Jurkat, Clone E6-1 (cell line): ENCODE measurements around the gene TRABD2B.
A peak's percentile ranks its signal among the peaks of the same experiment; 100 is the strongest.

ENCODE experiments used
- DNase-seq: peaks from one replicate; pipeline ENCODE4 v3.0.0-alpha.2; 2011; ENCODE audit warnings: low read depth, low spot score
- H3K4me3 ChIP-seq: 2 replicates; pipeline ENCODE4 v1.5.1; 2011; ENCODE audit warnings: mild to moderate bottlenecking, low read length, control low read depth, moderate library complexity

The TRABD2B gene

GRCh38 chr1:47870946-47871676 is 126.1 kb downstream of the TRABD2B start:
- DNase-seq: no peak
- no peak overlapping the region for H3K4me3 ChIP-seq

- DNase-seq: no peak
- H3K4me3 ChIP-seq: no peak overlapping the region
Measured at GRCh38 chr1:47870480-47870879, 126.7 kb downstream of the TRABD2B start.

GRCh38 chr1:47868348-47868676 is 128.9 kb downstream of the TRABD2B start:
- DNase-seq: no peak
- H3K4me3 ChIP-seq: no peak overlapping the region

DNA sequence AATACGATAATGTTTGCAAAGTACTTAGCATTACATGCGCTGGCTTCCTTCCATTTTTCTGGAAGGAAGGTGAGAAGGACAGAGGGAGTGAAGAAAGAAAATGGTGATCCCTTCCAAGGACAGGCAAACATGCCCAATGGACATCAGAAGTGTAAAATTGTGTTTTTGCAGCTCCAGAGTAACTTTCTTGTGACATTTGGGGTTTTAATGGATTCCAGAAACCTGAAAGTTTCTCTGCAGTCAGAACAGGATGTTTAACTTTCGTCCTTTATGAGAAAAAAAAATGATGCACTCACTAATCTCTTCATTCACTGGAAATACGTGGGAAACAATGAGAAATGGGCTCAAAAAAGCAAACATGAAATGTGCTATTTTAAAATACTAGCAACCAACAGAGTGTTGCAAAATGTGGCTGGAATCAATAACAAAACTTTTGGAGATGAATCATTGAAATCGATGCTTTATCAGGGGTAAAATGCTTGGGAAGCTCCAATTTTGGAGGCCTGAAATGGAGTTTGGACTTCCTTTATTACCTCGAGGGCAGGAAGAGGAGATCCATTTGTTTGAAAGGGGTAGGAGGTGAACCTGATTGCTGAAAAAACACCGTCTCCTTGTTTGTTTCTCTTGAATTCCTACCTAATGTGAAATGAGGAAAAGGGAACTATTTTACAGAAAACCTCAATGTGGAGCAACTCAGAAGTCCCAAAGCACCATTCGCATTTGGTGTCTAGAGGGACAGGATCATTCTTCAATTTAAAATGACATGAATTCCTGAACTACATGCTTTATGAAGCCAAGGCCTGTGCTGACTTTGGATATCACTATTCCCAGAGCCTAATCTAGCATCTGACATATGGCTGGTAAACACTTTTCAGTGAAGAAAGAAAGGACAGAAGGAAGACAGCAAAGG is 129.5 kb downstream of the TRABD2B start:
- no peak overlapping the region for H3K4me3 ChIP-seq
- no peak for DNase-seq

- DNase-seq: no peak
- H3K4me3 ChIP-seq: no peak overlapping the region
Measured at GRCh38 chr1:47866601-47867437, 130.4 kb downstream of the TRABD2B start.

- H3K4me3 ChIP-seq: no peak overlapping the region
- no peak for DNase-seq
Measured at GRCh38 chr1:47865881-47866535, 131.2 kb downstream of the TRABD2B start.

DNA sequence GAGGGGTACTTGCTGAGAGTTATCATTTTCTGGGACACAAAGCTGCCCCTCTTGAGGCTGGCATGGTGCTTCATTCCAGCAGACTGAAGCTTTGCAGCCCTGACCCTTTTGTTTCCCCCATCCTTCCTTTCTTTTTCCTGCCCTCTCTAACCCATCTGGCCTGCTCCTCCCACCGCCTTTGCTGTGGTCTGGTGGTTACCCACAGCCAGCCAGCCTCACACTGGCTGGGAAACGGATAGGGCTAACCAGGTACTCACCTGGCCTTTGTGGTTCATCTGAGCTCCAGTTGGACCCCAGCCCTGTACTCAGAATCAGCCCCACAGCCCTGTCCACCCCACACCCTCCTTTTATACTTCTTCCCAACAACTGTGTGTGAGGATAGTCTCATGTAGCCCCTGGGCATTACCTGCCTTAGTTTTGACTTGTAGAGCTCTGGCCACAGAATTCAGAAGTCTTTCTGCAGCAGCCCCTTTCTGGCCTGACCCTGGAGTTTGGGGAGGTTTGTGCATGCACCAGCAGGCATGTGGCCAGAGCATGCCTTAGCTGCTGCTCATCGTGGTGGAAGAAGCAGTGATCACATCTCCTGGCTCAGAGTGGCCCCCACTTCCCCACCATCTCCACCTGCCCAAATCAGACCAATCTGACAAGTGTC is 138.0 kb downstream of the TRABD2B start:
- DNase-seq: peak; percentile 4
- H3K4me3 ChIP-seq: no peak overlapping the region

DNA sequence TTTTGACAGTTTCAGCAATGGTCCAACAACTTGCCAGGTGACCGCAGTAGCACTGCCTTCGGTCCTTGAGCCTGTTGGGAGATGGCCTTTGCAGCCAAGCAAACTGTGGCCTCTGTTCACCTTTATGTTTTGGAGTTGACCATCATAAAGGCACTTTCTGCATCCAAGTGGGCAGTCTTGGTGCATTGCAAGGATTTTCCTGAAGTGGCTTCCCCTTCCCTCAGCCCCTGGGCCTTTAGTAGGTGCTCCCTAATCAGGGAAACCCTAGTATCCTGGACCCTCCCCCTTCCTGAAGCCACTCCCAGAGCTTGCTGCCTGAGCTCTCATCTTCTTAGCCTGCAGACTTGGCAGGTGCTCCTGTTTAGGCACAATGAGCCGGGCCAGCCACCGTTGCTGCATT is 140.2 kb downstream of the TRABD2B start:
- H3K4me3 ChIP-seq: no peak overlapping the region
- no peak for DNase-seq

GRCh38 chr1:47855230-47855629 is 142.0 kb downstream of the TRABD2B start:
- no peak overlapping the region for H3K4me3 ChIP-seq
- DNase-seq: no peak

GRCh38 chr1:47854552-47855144 is 142.5 kb downstream of the TRABD2B start:
- no peak overlapping the region for H3K4me3 ChIP-seq
- DNase-seq: no peak

- H3K4me3 ChIP-seq: no peak overlapping the region
- no peak for DNase-seq
Measured at GRCh38 chr1:47853852-47854251, 143.3 kb downstream of the TRABD2B start.

GRCh38 chr1:47853059-47853458 is 144.1 kb downstream of the TRABD2B start:
- no peak overlapping the region for H3K4me3 ChIP-seq
- DNase-seq: no peak

DNA sequence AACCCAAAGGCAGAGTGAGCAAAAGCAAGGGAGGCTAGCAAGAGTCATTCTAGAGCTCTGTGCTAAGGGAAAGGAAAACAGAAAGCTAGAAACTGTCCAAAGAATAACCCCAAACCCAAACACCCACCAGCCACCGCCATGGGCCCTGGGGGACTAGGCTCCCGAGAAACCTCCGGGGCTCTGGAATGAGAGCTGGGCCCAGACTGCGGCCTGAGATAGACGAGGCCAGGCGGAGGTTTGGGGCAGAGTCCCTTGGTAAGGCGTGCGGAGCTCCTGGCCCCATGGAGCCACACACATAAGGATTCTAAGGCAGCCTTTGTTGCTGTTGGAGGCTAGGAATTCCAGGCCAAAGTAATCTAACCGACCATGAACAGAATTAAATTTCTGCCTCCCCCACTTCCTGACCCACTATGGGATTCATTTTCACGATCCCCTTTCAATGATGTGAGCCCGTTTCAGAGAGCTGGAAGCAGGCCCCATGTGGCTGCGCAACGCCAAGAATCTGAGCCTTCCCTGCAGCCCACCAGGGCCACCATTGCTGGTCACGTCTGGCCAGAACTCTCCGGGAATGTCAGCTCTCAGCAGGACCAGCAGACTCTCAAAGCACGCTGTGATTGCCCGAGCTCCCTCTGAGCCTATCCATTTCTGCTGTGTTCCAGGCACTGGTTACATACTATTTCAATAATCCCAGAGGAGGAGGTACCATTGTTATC is 145.0 kb downstream of the TRABD2B start:
- DNase-seq: no peak
- no peak overlapping the region for H3K4me3 ChIP-seq

DNA sequence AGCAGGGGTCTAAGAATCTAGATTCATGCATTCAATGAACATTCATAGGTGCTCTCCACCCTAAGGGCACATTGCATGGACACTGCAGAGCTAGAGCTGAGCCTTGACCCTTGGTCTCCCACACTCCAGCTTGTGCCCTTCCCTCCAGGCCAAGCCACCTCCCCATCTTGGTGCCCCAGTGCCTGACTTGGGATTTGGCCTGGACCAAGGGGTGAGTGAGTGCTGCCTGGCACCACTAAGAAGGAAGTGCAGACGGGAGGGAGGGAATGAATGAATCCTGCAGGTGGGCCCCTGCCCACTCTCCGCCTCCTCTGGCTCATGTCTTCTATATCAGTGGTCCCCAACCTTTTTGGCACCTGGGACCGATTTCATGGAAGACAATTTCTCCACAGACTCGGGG is 146.7 kb downstream of the TRABD2B start:
- DNase-seq: no peak
- no peak overlapping the region for H3K4me3 ChIP-seq

DNA sequence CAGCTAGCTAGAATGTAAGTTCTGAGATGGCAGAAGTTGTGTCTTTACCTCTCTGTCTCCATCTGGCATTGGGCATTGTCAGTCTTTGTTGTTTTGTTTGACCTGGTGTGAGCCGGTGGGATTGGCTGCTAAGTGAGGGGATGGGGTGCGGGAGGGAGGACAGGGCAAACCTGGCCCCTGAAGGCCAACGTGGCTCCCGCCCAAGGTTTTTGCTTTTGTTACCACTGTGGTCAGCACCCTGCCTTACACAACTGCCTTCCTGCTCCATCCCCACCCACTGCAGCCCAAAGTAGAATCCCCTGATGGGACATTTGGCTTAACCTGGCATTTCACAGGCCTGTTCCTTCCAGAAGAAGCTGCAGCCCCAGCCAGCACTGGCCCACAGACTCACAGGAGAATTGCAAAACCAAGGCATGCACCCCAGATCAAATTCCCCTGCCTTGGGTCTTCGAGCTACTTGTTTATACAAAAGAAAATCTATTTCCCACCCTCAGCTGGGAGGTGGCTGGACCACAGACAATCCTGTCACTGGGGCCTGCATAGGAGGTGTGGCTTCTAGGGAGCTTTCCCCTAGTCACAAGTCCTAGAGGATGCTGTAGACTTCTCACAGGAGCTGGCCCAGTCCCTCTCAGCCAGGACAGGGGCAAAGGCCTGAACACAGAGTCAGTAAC is 147.5 kb downstream of the TRABD2B start:
- no peak overlapping the region for H3K4me3 ChIP-seq
- DNase-seq: no peak

- no peak overlapping the region for H3K4me3 ChIP-seq
- DNase-seq: no peak
Measured at GRCh38 chr1:47849005-47849521, 148.1 kb downstream of the TRABD2B start.

DNA sequence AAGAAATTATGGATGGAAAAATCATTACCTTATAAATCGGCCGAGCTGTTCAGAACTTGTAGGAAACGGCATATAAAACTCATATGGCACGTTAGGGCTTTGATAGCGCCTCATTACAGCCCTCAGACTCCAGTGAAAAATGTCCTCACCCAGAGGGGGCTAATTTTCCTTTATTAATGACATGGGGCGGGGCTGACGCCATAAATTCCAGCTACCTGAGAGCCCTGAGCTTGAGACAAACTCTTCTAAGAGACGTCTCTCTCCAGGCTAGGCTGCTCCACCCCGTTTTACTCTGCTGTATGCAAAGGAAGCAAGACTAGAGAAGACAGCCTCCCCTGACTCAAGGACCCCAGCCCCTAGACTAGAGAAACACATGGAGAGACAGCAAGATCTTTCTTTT is 149.4 kb downstream of the TRABD2B start:
- no peak for DNase-seq
- H3K4me3 ChIP-seq: no peak overlapping the region
